ENCODE results near the gene ROR2.
A peak's percentile ranks its signal among the peaks of the same experiment; 100 is the strongest.
"Not testable (repeated sequence)": the region's sequence is repeated elsewhere in the genome, so short reads cannot be mapped to it uniquely, and the experiment has no call there.

The ROR2 gene

GRCh38 chr9:91663858-91664257, 286.2 kb downstream of the ROR2 start:
- DNase-seq, result no peak

- no peak for DNase-seq
Observed at GRCh38 chr9:91661451-91661850, 288.6 kb downstream of the ROR2 start.

- no peak for DNase-seq
Observed at GRCh38 chr9:91660521-91660920, 289.5 kb downstream of the ROR2 start.

- DNase-seq, result peak in 1 of 5 experiments; percentile 8
Observed at GRCh38 chr9:91659529-91660495, 290.2 kb downstream of the ROR2 start.

GRCh38 chr9:91658513-91659105, 291.4 kb downstream of the ROR2 start:
- peak in 1 of 5 experiments; percentile 49 for DNase-seq

GRCh38 chr9:91657501-91657900, 292.5 kb downstream of the ROR2 start:
- no peak for DNase-seq

GRCh38 chr9:91655658-91656057, 294.4 kb downstream of the ROR2 start:
- DNase-seq, result no peak

- DNase-seq, result no peak
Observed at GRCh38 chr9:91655215-91655614, 294.8 kb downstream of the ROR2 start.

GRCh38 chr9:91654527-91654926, 295.5 kb downstream of the ROR2 start:
- DNase-seq, result no peak

- DNase-seq, result no peak
Observed at GRCh38 chr9:91647371-91647770, 302.7 kb downstream of the ROR2 start.

GRCh38 chr9:91646702-91647101, 303.3 kb downstream of the ROR2 start:
- no peak for DNase-seq

- DNase-seq, result no peak
Observed at GRCh38 chr9:91644433-91644832, 305.6 kb downstream of the ROR2 start.

- DNase-seq, result no peak
Observed at GRCh38 chr9:91643481-91644077, 306.4 kb downstream of the ROR2 start.

- DNase-seq, result no peak
Observed at GRCh38 chr9:91642771-91643170, 307.3 kb downstream of the ROR2 start.

- DNase-seq, result no peak
Observed at GRCh38 chr9:91640428-91640827, 309.6 kb downstream of the ROR2 start.

GRCh38 chr9:91639054-91639453, 311.0 kb downstream of the ROR2 start:
- no peak for DNase-seq

- not testable (repeated sequence) for DNase-seq
Observed at GRCh38 chr9:91634832-91635231, 315.2 kb downstream of the ROR2 start.

- no peak for DNase-seq
Observed at GRCh38 chr9:91629718-91630117, 320.3 kb downstream of the ROR2 start.

- no peak for DNase-seq
Observed at GRCh38 chr9:91628892-91629291, 321.1 kb downstream of the ROR2 start.

GRCh38 chr9:91625331-91625730, 324.7 kb downstream of the ROR2 start:
- no peak for DNase-seq

- DNase-seq, result no peak
Observed at GRCh38 chr9:91623004-91623403, 327.0 kb downstream of the ROR2 start.

- DNase-seq, result not testable (repeated sequence)
Observed at GRCh38 chr9:91622121-91622520, 327.9 kb downstream of the ROR2 start.

- not testable (repeated sequence) for DNase-seq
Observed at GRCh38 chr9:91614044-91614443, 336.0 kb downstream of the ROR2 start.

- DNase-seq, result peak in 1 of 5 experiments; percentile 26
Observed at GRCh38 chr9:91611582-91611981, 338.4 kb downstream of the ROR2 start.
